WTC11 (cell line): ENCODE measurements around the gene BPTF. TPM values are rescaled to one million over a fixed set of nuclear protein-coding genes. Genes with fewer than 3 reads are reported as not detected.
A peak's percentile ranks its signal among the peaks of the same experiment; 100 is the strongest.

ENCODE experiments used
- ATF1 ChIP-seq: sonication (generic); formaldehyde crosslinking; IDR thresholded peaks from 2 replicates; pipeline ENCODE4 v1.8.1; 2023; ENCODE audit warnings: mild to moderate bottlenecking, moderate library complexity, missing genetic modification reagents
- EMX1 ChIP-seq: fragments of 250-450 bp; sonication (Bioruptor Pico); IDR thresholded peaks from 2 replicates; pipeline ENCODE4 v1.8.0; 2021; ENCODE audit warnings: mild to moderate bottlenecking
- GTF2I ChIP-seq: fragments of 250-450 bp; sonication (Bioruptor Pico); conservative IDR thresholded peaks from 2 replicates; pipeline ENCODE4 v1.4.0; 2021; ENCODE audit warnings: mild to moderate bottlenecking
- MXD4 ChIP-seq: fragments of 250-450 bp; sonication (Bioruptor Pico); IDR thresholded peaks from 2 replicates; pipeline ENCODE4 v1.8.0; 2021; ENCODE audit warnings: mild to moderate bottlenecking, moderate library complexity, borderline replicate concordance
- NFYB ChIP-seq: sonication (generic); formaldehyde crosslinking; conservative IDR thresholded peaks from 2 replicates; pipeline ENCODE4 v1.8.0; 2022; ENCODE audit warnings: low read depth, missing genetic modification reagents
- NR3C1 ChIP-seq: sonication (generic); formaldehyde crosslinking; conservative IDR thresholded peaks from 2 replicates; pipeline ENCODE4 v1.8.1; 2023; ENCODE audit warnings: low read depth, mild to moderate bottlenecking, missing genetic modification reagents
- SMAD3 ChIP-seq: sonication (generic); formaldehyde crosslinking; IDR thresholded peaks from 2 replicates; pipeline ENCODE4 v1.8.0; 2022; ENCODE audit warnings: missing genetic modification reagents, mild to moderate bottlenecking, borderline replicate concordance
- TCF7 ChIP-seq: sonication (generic); formaldehyde crosslinking; IDR thresholded peaks from 2 replicates; pipeline ENCODE4 v1.8.0; 2022; ENCODE audit warnings: mild to moderate bottlenecking, low read depth, missing genetic modification reagents, moderate library complexity
- TEAD1 ChIP-seq: sonication (generic); formaldehyde crosslinking; IDR thresholded peaks from 2 replicates; pipeline ENCODE4 v1.8.0; 2022; ENCODE audit warnings: mild to moderate bottlenecking, missing genetic modification reagents
- ZNF416 ChIP-seq: fragments of 250-450 bp; sonication (Bioruptor Pico); IDR thresholded peaks from 2 replicates; pipeline ENCODE4 v1.9.0; 2021; ENCODE audit warnings: mild to moderate bottlenecking, inconsistent platforms
- ZNF671 ChIP-seq: fragments of 250-450 bp; sonication (Bioruptor Pico); IDR thresholded peaks from 2 replicates; pipeline ENCODE4 v1.8.0; 2021; ENCODE audit warnings: mild to moderate bottlenecking
- total RNA-seq: library from RNA; stranded (reverse); gene quantifications from 3 replicates; pipeline ENCODE4 v1.2.3, GENCODE V29; 2021
- TF ChIP-seq, protein P1 (sequence below): sonication (generic); formaldehyde crosslinking; IDR thresholded peaks from 2 replicates; pipeline ENCODE4 v1.8.1; 2022; ENCODE audit warnings: missing genetic modification reagents, borderline replicate concordance
- TF ChIP-seq, protein P2 (sequence below): sonication (generic); formaldehyde crosslinking; IDR thresholded peaks from 2 replicates; pipeline ENCODE4 v1.8.1; 2023; ENCODE audit warnings: mild to moderate bottlenecking, missing genetic modification reagents, borderline replicate concordance
- TF ChIP-seq, protein P3 (sequence below): sonication (generic); formaldehyde crosslinking; IDR thresholded peaks from 2 replicates; pipeline ENCODE4 v1.8.1; 2022; ENCODE audit warnings: low read depth, missing genetic modification reagents, borderline replicate concordance
- TF ChIP-seq, protein P4 (sequence below): fragments of 250-450 bp; sonication (Bioruptor Pico); conservative IDR thresholded peaks from 2 replicates; pipeline ENCODE4 v1.9.0; 2021; ENCODE audit warnings: mild to moderate bottlenecking
- TF ChIP-seq, protein P5 (sequence below): sonication (generic); formaldehyde crosslinking; IDR thresholded peaks from 2 replicates; pipeline ENCODE4 v1.8.1; 2023; ENCODE audit warnings: mild to moderate bottlenecking, moderate library complexity, missing genetic modification reagents
- TF ChIP-seq, protein P6 (sequence below): sonication (generic); formaldehyde crosslinking; IDR thresholded peaks from 2 replicates; pipeline ENCODE4 v1.8.0; 2022; ENCODE audit warnings: missing genetic modification reagents
- TF ChIP-seq, protein P7 (sequence below): sonication (generic); formaldehyde crosslinking; IDR thresholded peaks from 2 replicates; pipeline ENCODE4 v1.8.0; 2022; ENCODE audit warnings: mild to moderate bottlenecking, missing genetic modification reagents
- TF ChIP-seq, protein P8 (sequence below): sonication (generic); formaldehyde crosslinking; IDR thresholded peaks from 2 replicates; pipeline ENCODE4 v1.8.1; 2022; ENCODE audit warnings: mild to moderate bottlenecking, moderate library complexity, missing genetic modification reagents
- TF ChIP-seq, protein P9 (sequence below): sonication (generic); formaldehyde crosslinking; IDR thresholded peaks from 2 replicates; pipeline ENCODE4 v1.8.0; 2023; ENCODE audit warnings: missing genetic modification reagents

BPTF gene
- total RNA-seq, 1 experiment from 2014 or later, result 178 TPM

DNA sequence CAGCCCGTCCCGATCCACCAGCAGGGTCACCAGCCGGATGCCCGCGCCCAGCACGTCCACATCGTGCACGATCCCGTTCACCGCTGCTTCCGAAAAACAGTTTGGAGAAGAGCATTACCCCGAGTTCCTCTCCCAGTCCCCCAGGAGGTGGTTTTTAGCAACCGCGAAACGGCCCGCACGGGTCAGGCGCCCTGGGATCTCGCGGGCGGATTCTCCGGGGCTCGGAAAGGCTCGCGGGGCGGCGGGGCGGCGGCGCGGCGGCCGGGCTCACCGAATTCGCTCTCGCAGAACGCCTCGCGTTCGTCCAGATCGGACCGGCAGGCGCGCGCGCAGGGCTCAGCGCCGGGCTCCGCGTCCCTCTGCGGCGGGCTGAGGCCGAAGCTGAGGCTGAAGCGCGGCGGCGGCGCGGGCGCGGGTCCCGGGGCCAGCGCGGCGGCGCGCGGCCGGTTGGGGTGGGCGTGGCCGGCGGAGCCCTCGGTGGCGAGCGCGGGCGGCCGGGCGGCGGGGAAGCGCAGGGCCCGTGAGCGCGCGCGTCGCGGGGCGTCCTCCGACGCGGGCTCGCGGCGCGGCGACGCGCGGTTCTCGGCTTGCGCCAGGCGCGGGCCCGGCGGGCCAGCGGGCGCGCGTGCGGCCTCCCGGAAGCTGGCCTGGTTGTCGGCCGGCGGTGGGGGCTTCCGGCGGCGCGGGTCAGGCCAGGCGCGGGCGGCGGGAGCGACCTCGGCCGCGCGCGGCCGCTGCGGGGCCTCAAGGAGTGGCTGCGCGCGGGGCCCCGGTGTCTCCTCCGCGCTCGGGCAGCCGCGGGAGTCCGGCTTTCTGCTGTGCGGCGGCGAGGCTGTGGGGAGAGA, 168.1 kb downstream of the BPTF start (continued):
- TF ChIP-seq, protein P1, sequence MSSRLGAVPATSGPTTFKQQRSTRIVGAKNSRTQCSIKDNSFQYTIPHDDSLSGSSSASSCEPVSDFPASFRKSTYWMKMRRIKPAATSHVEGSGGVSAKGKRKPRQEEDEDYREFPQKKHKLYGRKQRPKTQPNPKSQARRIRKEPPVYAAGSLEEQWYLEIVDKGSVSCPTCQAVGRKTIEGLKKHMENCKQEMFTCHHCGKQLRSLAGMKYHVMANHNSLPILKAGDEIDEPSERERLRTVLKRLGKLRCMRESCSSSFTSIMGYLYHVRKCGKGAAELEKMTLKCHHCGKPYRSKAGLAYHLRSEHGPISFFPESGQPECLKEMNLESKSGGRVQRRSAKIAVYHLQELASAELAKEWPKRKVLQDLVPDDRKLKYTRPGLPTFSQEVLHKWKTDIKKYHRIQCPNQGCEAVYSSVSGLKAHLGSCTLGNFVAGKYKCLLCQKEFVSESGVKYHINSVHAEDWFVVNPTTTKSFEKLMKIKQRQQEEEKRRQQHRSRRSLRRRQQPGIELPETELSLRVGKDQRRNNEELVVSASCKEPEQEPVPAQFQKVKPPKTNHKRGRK (CRISPR knock-in tag), result no peak
- TF ChIP-seq GTF2I (CRISPR knock-in tag) (no peak), ZNF416 (CRISPR knock-in tag) (no peak), EMX1 (CRISPR knock-in tag) (no peak), NR3C1 (no peak), MXD4 (CRISPR knock-in tag) (no peak), TEAD1 (CRISPR knock-in tag) (0 out of 2 replicates have a peak, but pooled peaks have one; percentile 19), ZNF671 (0 out of 2 replicates have a peak, but pooled peaks have one; percentile 7), TCF7 (CRISPR knock-in tag) (no peak), SMAD3 (no peak), ATF1 (CRISPR knock-in tag) (no peak), NFYB (CRISPR knock-in tag) (no peak)
- TF ChIP-seq, protein P2, sequence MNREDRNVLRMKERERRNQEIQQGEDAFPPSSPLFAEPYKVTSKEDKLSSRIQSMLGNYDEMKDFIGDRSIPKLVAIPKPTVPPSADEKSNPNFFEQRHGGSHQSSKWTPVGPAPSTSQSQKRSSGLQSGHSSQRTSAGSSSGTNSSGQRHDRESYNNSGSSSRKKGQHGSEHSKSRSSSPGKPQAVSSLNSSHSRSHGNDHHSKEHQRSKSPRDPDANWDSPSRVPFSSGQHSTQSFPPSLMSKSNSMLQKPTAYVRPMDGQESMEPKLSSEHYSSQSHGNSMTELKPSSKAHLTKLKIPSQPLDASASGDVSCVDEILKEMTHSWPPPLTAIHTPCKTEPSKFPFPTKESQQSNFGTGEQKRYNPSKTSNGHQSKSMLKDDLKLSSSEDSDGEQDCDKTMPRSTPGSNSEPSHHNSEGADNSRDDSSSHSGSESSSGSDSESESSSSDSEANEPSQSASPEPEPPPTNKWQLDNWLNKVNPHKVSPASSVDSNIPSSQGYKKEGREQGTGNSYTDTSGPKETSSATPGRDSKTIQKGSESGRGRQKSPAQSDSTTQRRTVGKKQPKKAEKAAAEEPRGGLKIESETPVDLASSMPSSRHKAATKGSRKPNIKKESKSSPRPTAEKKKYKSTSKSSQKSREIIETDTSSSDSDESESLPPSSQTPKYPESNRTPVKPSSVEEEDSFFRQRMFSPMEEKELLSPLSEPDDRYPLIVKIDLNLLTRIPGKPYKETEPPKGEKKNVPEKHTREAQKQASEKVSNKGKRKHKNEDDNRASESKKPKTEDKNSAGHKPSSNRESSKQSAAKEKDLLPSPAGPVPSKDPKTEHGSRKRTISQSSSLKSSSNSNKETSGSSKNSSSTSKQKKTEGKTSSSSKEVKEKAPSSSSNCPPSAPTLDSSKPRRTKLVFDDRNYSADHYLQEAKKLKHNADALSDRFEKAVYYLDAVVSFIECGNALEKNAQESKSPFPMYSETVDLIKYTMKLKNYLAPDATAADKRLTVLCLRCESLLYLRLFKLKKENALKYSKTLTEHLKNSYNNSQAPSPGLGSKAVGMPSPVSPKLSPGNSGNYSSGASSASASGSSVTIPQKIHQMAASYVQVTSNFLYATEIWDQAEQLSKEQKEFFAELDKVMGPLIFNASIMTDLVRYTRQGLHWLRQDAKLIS (CRISPR knock-in tag), result no peak
- TF ChIP-seq, protein P3, sequence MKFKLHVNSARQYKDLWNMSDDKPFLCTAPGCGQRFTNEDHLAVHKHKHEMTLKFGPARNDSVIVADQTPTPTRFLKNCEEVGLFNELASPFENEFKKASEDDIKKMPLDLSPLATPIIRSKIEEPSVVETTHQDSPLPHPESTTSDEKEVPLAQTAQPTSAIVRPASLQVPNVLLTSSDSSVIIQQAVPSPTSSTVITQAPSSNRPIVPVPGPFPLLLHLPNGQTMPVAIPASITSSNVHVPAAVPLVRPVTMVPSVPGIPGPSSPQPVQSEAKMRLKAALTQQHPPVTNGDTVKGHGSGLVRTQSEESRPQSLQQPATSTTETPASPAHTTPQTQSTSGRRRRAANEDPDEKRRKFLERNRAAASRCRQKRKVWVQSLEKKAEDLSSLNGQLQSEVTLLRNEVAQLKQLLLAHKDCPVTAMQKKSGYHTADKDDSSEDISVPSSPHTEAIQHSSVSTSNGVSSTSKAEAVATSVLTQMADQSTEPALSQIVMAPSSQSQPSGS (CRISPR knock-in tag), result no peak
- TF ChIP-seq, protein P4, sequence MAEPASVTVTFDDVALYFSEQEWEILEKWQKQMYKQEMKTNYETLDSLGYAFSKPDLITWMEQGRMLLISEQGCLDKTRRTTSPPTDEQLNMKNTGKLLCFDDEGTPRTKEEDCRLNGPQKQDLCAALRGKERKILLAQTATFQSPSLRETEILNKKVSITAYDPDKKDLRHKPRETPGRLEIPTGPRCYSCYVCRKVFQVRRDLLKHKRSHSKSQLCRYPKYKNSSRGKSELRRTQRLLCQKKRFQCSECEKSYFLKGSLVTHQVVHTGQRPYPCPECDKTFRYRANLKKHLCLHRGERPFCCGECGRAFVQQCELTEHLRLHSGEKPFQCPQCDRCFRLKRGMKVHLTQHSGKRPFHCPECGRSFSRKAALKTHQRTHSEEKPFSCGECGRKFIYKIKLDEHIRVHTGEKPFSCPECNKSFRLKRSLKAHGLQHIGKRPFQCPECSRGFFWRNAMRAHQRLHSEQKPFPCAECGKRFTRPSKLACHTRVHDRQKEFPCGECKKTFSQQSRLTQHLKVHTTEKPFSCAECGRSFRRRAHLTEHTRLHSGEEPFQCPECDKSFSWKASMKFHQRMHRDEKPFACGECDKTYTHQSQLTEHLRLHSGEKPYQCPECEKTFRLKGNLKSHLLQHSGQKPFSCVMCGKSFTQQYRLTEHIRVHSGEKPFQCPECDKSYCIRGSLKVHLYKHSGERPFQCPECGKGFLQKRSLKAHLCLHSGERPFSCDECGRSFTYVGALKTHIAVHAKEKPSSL (CRISPR knock-in tag), result no peak
- TF ChIP-seq, protein P5, sequence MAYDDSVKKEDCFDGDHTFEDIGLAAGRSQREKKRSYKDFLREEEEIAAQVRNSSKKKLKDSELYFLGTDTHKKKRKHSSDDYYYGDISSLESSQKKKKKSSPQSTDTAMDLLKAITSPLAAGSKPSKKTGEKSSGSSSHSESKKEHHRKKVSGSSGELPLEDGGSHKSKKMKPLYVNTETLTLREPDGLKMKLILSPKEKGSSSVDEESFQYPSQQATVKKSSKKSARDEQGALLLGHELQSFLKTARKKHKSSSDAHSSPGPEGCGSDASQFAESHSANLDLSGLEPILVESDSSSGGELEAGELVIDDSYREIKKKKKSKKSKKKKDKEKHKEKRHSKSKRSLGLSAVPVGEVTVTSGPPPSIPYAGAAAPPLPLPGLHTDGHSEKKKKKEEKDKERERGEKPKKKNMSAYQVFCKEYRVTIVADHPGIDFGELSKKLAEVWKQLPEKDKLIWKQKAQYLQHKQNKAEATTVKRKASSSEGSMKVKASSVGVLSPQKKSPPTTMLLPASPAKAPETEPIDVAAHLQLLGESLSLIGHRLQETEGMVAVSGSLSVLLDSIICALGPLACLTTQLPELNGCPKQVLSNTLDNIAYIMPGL (CRISPR knock-in tag), result peak; percentile 26; the same call in 1 of the 2 replicates
- TF ChIP-seq, protein P6, sequence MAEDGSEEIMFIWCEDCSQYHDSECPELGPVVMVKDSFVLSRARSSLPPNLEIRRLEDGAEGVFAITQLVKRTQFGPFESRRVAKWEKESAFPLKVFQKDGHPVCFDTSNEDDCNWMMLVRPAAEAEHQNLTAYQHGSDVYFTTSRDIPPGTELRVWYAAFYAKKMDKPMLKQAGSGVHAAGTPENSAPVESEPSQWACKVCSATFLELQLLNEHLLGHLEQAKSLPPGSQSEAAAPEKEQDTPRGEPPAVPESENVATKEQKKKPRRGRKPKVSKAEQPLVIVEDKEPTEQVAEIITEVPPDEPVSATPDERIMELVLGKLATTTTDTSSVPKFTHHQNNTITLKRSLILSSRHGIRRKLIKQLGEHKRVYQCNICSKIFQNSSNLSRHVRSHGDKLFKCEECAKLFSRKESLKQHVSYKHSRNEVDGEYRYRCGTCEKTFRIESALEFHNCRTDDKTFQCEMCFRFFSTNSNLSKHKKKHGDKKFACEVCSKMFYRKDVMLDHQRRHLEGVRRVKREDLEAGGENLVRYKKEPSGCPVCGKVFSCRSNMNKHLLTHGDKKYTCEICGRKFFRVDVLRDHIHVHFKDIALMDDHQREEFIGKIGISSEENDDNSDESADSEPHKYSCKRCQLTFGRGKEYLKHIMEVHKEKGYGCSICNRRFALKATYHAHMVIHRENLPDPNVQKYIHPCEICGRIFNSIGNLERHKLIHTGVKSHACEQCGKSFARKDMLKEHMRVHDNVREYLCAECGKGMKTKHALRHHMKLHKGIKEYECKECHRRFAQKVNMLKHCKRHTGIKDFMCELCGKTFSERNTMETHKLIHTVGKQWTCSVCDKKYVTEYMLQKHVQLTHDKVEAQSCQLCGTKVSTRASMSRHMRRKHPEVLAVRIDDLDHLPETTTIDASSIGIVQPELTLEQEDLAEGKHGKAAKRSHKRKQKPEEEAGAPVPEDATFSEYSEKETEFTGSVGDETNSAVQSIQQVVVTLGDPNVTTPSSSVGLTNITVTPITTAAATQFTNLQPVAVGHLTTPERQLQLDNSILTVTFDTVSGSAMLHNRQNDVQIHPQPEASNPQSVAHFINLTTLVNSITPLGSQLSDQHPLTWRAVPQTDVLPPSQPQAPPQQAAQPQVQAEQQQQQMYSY (CRISPR knock-in tag), result no peak
- TF ChIP-seq, protein P7, sequence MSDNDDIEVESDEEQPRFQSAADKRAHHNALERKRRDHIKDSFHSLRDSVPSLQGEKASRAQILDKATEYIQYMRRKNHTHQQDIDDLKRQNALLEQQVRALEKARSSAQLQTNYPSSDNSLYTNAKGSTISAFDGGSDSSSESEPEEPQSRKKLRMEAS, result no peak; the same call in 1 of the 2 replicates
- TF ChIP-seq, protein P8, sequence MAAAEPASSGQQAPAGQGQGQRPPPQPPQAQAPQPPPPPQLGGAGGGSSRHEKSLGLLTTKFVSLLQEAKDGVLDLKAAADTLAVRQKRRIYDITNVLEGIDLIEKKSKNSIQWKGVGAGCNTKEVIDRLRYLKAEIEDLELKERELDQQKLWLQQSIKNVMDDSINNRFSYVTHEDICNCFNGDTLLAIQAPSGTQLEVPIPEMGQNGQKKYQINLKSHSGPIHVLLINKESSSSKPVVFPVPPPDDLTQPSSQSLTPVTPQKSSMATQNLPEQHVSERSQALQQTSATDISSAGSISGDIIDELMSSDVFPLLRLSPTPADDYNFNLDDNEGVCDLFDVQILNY, result 0 out of 2 replicates have a peak, but pooled peaks have one; percentile 59
- TF ChIP-seq, protein P9, sequence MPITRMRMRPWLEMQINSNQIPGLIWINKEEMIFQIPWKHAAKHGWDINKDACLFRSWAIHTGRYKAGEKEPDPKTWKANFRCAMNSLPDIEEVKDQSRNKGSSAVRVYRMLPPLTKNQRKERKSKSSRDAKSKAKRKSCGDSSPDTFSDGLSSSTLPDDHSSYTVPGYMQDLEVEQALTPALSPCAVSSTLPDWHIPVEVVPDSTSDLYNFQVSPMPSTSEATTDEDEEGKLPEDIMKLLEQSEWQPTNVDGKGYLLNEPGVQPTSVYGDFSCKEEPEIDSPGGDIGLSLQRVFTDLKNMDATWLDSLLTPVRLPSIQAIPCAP (CRISPR knock-in tag), result no peak
